HepG2 (cell line): Measurements from ENCODE around the gene NAA38. TPM values are rescaled to one million over a fixed set of nuclear protein-coding genes. Genes with fewer than 3 reads are reported as not detected.

Source experiments
- DMTF1 ChIP-seq: sonication (generic); formaldehyde crosslinking; IDR thresholded peaks from 2 replicates; pipeline ENCODE4 v1.4.0; 2020; ENCODE audit warnings: mild to moderate bottlenecking, missing genetic modification reagents
- GMEB2 ChIP-seq: IDR thresholded peaks from 2 replicates; pipeline ENCODE4 v1.6.1; 2016; ENCODE audit warnings: missing biosample characterization, missing genetic modification reagents, low read depth
- HDAC6 ChIP-seq: fragments of 200-600 bp; sonication (generic); IDR thresholded peaks from 2 replicates; pipeline ENCODE4 v1.7.0; 2017; ENCODE audit warnings: mild to moderate bottlenecking, antibody characterized with exemption, low read length, low read depth
- HES4 ChIP-seq: sonication (generic); formaldehyde crosslinking; IDR thresholded peaks from 2 replicates; pipeline ENCODE4 v1.9.0; 2021; ENCODE audit warnings: mild to moderate bottlenecking, missing genetic modification reagents, borderline replicate concordance
- HMG20A ChIP-seq: IDR thresholded peaks from 2 replicates; pipeline ENCODE4 v1.6.1; 2016; ENCODE audit warnings: borderline replicate concordance
- HOXA5 ChIP-seq: sonication (generic); formaldehyde crosslinking; IDR thresholded peaks from 2 replicates; pipeline ENCODE4 v1.4.0; 2020; ENCODE audit warnings: missing genetic modification reagents
- MIER3 ChIP-seq: IDR thresholded peaks from 2 replicates; pipeline ENCODE4 v1.6.1; 2016; ENCODE audit warnings: missing compliant biosample characterization, borderline replicate concordance
- MXD4 ChIP-seq: IDR thresholded peaks from 2 replicates; pipeline ENCODE4 v1.6.1; 2016; ENCODE audit warnings: mild to moderate bottlenecking, missing biosample characterization, missing genetic modification reagents
- MYNN ChIP-seq: sonication (generic); formaldehyde crosslinking; IDR thresholded peaks from 2 replicates; pipeline ENCODE4 v1.4.0; 2020; ENCODE audit warnings: mild to moderate bottlenecking, low read depth, missing genetic modification reagents
- NFE2 ChIP-seq: sonication (generic); formaldehyde crosslinking; IDR thresholded peaks from 2 replicates; pipeline ENCODE4 v1.4.0; 2020; ENCODE audit warnings: missing genetic modification reagents
- RAD51 ChIP-seq: fragments of 450-650 bp; IDR thresholded peaks from 2 replicates; pipeline ENCODE4 v1.6.1; 2016; ENCODE audit warnings: borderline replicate concordance
- TRAFD1 ChIP-seq: sonication (generic); formaldehyde crosslinking; IDR thresholded peaks from 2 replicates; pipeline ENCODE4 v1.5.1; 2020; ENCODE audit warnings: missing genetic modification reagents, mild to moderate bottlenecking, borderline replicate concordance
- ZBTB49 ChIP-seq: sonication (generic); formaldehyde crosslinking; IDR thresholded peaks from 2 replicates; pipeline ENCODE4 v1.4.0; 2020; ENCODE audit warnings: missing genetic modification reagents, borderline replicate concordance
- ZFP36L1 ChIP-seq: sonication (generic); formaldehyde crosslinking; IDR thresholded peaks from 2 replicates; pipeline ENCODE4 v1.8.0; 2022; ENCODE audit warnings: mild to moderate bottlenecking, missing genetic modification reagents, moderate library complexity
- ZNF180 ChIP-seq: sonication (generic); formaldehyde crosslinking; IDR thresholded peaks from 2 replicates; pipeline ENCODE4 v1.4.0; 2020; ENCODE audit warnings: low read depth, missing genetic modification reagents, borderline replicate concordance
- ZNF251 ChIP-seq: sonication (generic); formaldehyde crosslinking; IDR thresholded peaks from 2 replicates; pipeline ENCODE4 v1.9.0; 2021; ENCODE audit warnings: mild to moderate bottlenecking, missing genetic modification reagents
- ZNF354B ChIP-seq: sonication (generic); formaldehyde crosslinking; IDR thresholded peaks from 2 replicates; pipeline ENCODE4 v1.8.0; 2022; ENCODE audit warnings: mild to moderate bottlenecking, missing genetic modification reagents
- ZNF513 ChIP-seq: sonication (generic); formaldehyde crosslinking; conservative IDR thresholded peaks from 2 replicates; pipeline ENCODE4 v1.5.0; 2020; ENCODE audit warnings: missing genetic modification reagents
- ZNF552 ChIP-seq: sonication (generic); formaldehyde crosslinking; IDR thresholded peaks from 2 replicates; pipeline ENCODE4 v1.9.0; 2022; ENCODE audit warnings: missing genetic modification reagents, mild to moderate bottlenecking, borderline replicate concordance
- ZSCAN29 ChIP-seq: sonication (generic); formaldehyde crosslinking; conservative IDR thresholded peaks from 2 replicates; pipeline ENCODE4 v1.4.0; 2020; ENCODE audit warnings: mild to moderate bottlenecking, missing genetic modification reagents
- polyA plus RNA-seq, 8 experiments: library from polyadenylated mRNA; depleted of rRNA in 3 of 8; stranded (reverse) in 7 of 8; unstranded in 1 of 8; fragments of >200 nt; fragmentation: Illumina TruSeq in 4 of 8; extraction: Trizol in 4 of 8; gene quantifications; 2 replicates each; pipeline versions ENCODE4 v1.2.1 to v1.2.3, GENCODE V29; 2011 to 2016; ENCODE audit warnings: low read depth in 4 of 8, missing spikeins in 1 of 8, mixed read lengths in 1 of 8; ENCODE audit not compliant: insufficient read depth in 1 of 8
- total RNA-seq, 5 experiments: library from RNA; depleted of rRNA; stranded (reverse); fragments of >200 nt; fragmentation: Illumina TruSeq; extraction: Trizol; gene quantifications; 2 replicates each; pipeline ENCODE4 v1.2.3, GENCODE V29; 2016; ENCODE audit warnings: low read depth in 1 of 5

The NAA38 gene
- total and polyA plus RNA-seq, 2 of the 13 experiments (the other 11 are each of a cell fraction or from before 2014, with no cell fraction given), result 46.9 to 91.6 TPM

- TF ChIP-seq DMTF1 (CRISPR knock-in tag), result no peak
- TF ChIP-seq ZBTB49 (CRISPR knock-in tag), result no peak
- no peak for TF ChIP-seq ZSCAN29 (CRISPR knock-in tag)
- no peak for TF ChIP-seq ZNF513 (CRISPR knock-in tag)
- no peak for TF ChIP-seq MIER3 (CRISPR knock-in tag)
- TF ChIP-seq ZNF354B (CRISPR knock-in tag), result no peak
- TF ChIP-seq TRAFD1 (CRISPR knock-in tag), result no peak
- TF ChIP-seq RAD51, result no peak
- TF ChIP-seq HDAC6, result no peak
- no peak for TF ChIP-seq MYNN (CRISPR knock-in tag)
- TF ChIP-seq ZNF180 (CRISPR knock-in tag), result no peak
- TF ChIP-seq ZNF251, result no peak
- TF ChIP-seq ZNF552 (CRISPR knock-in tag), result no peak
- no peak for TF ChIP-seq HES4
- TF ChIP-seq HMG20A, result no peak
- TF ChIP-seq ZFP36L1 (CRISPR knock-in tag), result 0 out of 2 replicates have a peak, but pooled peaks have one; percentile 40
- TF ChIP-seq GMEB2 (CRISPR knock-in tag), result no peak
- peak; percentile 83 for TF ChIP-seq MXD4
- no peak for TF ChIP-seq HOXA5 (CRISPR knock-in tag)
- no peak for TF ChIP-seq NFE2 (CRISPR knock-in tag)
These were observed 13.6 kb downstream of the NAA38 start (continued) for GRCh38 chr17:7843536-7844291.
